Fibroblast of the conjunctiva (primary cell): Measurements from ENCODE around the gene BTBD9.

ENCODE experiments used
- DNase-seq: peaks from one replicate; pipeline ENCODE4 v3.0.0-alpha.2; 2010; ENCODE audit warnings: low read depth

BTBD9 gene

GRCh38 chr6:38283734-38284362 is 355.9 kb downstream of the BTBD9 start:
- DNase-seq = no peak

DNA sequence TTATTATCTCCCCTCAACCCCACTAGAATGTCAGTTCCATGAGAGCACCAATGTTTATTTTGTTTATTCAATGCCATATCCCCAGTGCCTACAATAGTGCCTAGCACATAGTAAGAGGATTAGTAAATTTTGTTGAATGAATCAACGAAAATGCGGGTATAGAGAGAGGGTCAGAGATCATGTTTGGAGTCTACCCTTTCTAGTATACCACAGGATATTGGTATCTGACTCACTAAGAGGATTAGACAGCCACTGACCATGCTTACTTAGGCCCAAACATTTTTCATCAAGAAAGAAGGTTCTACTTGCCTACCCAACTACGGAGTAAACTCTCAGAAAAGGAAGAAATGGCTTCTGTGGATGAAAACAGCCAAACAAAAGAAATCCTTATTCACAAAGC is 356.8 kb downstream of the BTBD9 start:
- no peak for DNase-seq

- DNase-seq = no peak
Measured at GRCh38 chr6:38281126-38281525, 358.6 kb downstream of the BTBD9 start.

DNA sequence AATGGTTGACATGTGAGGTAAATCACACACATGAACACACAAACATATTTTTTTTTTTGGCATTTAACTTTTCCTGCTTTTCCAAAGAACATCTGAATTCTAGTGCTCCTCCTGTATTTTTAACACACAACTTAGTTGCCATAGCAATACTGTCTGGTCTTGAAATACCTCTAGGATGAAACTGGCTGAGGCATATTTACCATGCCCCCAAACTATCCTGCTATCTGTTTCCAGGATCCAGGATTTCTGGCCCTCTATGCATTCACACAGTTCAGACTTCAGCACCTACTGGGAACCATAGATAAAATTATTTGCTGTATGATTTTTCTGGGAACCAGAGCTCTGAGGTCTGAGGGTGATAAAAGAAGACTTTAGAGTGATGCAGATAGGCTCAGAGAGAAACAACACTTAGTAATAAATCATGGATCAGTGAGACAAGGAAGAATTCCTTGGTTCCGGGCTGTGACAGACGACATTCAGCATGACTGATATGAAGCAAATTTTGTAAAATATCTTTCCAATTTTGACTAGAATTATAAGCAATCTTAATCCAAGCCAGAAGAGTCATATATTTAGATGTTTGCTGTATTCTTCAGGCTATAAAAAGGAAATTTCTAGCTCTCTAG is 359.7 kb downstream of the BTBD9 start:
- no peak for DNase-seq

- no peak for DNase-seq
Measured at GRCh38 chr6:38279423-38279822, 360.3 kb downstream of the BTBD9 start.

DNA sequence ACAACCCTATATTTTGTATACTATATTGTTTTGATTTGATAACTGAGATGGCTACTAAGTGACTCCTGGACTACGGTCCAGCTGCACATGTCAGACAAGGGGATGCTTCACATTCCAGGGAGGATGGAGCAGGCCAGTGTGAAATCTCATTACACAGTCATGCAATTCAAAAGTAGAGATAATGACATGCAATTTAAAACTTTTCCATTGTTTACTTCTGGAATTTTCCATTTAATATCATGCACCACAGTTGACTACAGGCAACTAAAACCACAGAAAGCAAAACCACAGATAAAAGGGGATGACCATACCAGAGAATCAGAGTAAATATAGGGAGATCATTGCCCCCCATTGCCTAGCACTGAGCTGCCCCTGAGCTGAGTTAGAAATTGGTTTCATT is 366.4 kb downstream of the BTBD9 start:
- DNase-seq = no peak

DNA sequence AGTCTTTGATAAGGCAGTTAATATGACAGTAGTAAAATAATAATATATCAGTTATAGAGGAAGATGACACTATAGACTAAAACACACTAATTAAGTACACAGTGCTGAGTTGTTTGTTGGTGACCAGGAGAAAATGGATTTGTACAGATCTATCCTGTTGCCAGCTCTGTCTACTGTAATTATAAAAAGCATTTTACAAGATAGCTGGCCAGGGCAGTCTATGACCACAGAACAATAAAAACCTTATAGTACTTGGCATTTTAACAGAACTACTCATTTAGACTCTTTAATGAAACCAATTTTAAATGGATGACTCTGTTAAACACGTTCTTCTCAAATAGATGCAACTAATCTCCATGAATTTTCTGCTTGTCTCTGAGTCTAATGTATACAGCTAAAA is 367.5 kb downstream of the BTBD9 start:
- DNase-seq = no peak

DNA sequence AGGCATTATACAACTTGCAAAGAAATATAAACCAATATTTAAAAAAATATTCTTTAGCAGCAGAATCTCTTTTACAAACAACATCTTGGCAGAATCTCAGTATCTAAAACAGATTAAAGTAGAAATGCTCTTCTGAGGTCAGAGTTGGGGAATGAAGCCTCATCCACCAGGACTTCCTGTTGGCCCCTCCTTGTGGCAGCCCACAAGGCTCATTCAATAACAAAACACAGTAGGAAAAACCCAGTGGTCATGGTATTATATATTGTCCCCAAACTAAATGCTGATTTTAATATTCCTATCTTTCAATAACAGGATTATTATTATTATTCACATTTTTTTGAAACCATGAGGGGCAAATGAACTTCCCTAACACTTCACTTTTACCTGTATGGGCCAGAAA is 368.6 kb downstream of the BTBD9 start:
- no peak for DNase-seq

DNA sequence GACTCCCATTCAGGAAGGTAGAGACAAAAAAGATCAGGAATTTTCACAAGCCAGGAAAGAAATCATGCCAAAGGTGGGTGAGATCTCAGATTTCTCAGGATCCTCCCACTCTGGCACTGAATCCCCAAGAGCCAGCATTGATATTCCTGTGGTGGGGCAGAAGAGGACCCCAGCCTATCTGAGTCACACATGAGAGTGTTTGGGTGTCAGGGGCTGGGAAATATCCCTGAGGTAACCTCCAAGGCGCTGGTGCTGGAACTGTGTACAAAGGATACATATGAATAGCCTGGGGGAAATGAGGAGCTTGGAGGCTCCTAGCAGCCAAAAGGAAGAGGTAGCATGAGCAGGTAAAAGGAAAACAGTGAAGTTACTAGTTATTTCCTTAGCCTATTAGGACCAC is 369.4 kb downstream of the BTBD9 start:
- DNase-seq = no peak

GRCh38 chr6:38269461-38270172 is 370.1 kb downstream of the BTBD9 start:
- DNase-seq = no peak

DNA sequence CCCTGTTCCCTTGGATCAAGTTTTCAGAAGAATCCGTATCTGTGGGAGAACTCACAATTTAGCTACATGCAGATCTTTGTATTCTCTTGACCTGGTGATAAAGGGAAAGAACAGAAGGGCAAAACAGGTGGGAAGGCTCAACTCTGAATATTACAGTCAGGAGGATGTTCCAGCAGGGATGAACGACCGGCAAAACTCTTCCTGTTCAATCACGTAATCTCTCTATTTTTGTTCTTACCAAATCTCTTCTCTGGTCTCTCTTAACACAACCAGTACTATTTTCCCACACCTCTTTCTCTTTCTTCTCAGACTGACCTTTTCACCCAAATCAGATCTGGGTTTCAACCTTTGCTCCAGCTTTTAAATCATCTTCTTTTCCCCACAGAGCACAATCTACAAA is 371.4 kb downstream of the BTBD9 start:
- DNase-seq = no peak

DNA sequence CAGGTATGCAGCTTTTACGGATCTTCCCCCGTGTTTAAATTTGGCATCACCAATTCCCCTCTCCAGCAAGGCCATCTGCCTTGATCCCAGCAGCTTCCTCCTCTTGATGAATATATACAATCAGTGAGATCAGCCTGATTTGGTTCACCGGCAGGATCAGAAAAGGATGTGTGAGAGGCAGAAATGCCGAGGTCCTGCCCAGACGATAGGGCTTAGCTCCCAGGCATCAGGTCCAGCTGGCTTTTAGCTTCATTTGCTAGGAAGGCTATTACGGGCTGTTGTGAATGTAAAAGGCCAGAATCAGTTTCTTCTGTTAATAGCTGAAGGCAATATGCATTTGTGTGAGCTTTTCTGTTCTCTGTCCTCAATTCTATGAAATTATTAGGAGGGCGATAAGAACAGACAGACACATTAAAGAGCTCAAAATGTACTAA is 372.8 kb downstream of the BTBD9 start:
- no peak for DNase-seq

DNA sequence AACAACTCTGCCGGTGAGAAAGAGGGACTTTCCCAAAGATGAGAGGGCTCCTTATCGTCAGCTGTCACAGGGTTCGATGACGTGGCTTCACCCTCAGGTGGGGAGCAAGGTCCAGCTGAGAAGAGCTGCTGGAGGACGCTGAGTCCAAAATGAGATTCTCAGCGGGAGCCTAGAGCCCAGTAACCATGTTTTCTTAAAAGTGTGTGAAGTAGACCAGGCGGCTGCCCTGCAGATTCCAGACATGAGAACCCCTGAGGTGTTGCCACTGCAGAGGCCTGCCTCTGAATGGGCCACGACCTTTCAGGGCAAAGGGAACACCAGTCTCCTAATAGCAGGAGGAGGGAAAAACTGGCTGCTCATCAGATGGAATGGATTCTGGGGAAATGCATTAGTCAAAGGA is 375.1 kb downstream of the BTBD9 start:
- DNase-seq = no peak

GRCh38 chr6:38262609-38263008 is 377.1 kb downstream of the BTBD9 start:
- no peak for DNase-seq

GRCh38 chr6:38262026-38262425 is 377.7 kb downstream of the BTBD9 start:
- DNase-seq = peak; percentile 52

- no peak for DNase-seq
Measured at GRCh38 chr6:38261626-38262025, 378.1 kb downstream of the BTBD9 start.

DNA sequence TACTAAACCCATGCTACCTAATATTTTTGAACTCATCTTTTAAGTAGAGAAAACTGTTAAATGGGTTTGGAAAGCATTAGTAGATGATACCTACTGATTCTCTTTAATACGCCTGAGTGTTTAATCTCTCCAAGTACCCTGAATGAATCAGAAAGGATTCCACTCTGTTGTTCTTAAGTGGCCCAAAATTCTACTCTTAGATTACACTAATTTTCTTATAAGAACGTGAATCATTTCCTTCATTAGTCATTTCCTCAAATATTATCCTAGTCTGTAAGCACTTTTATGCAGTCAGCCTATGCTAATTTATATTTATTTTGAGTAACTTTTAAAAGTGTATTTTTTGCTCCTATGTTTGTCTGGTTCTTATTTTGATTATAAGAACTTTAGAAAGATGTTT is 380.0 kb downstream of the BTBD9 start:
- no peak for DNase-seq

- DNase-seq = no peak
Measured at GRCh38 chr6:38248500-38249234, 391.1 kb downstream of the BTBD9 start.

GRCh38 chr6:38245295-38245694 is 394.4 kb downstream of the BTBD9 start:
- no peak for DNase-seq

DNA sequence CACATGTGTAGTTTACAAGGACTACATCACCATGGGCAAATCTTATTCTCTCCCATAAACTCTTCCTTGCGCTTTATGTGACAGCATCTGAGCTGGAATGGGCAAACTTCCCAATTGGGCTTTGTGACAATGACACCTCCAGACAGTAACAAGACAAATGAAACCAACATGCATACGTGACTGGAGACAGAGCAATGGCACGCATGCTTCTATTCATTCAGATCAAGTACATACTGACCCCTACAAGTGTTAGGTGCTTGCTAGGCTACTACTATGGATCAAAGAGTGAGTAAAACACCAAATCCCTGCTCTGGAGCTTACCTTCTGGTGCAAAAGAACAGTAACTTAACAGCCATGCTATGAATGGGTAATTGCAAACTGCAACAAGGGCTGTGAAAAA is 394.9 kb downstream of the BTBD9 start:
- DNase-seq = no peak

- no peak for DNase-seq
Measured at GRCh38 chr6:38241200-38241871, 398.4 kb downstream of the BTBD9 start.

DNA sequence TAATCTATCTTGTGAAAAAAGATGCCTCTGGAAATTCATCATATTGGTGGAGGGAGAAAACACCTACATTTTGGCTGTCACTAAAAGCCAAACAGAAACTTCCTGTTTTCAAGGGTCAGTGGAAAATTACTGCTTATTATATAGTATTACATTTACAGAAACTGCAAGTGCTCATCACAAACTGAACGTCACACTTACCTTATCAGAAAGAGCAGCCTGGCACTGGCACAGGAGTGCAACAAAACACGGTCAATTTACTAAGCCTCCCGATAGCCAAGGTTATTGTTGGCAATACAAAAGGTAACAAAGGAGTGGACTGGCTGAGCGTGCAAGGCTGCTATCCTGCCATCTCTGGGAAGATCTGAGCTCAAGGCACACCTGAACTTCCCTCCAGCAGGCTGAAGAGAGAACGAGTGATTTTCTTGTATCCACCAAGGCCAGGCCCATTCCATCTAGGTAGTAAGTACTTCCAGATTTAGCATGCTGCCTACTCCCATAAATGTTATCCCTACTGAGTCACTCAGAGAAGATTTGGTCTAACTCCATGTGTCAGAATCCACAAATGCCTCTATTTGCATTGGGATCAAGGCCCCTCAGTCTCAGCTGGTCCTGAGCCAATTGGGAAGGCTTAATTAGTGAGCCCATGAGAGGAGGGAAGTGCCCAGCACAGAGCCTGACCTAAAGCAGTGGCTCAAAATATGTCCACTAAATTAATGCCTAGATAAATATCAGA is 399.8 kb downstream of the BTBD9 start:
- DNase-seq = no peak
